K562 (cell line): ENCODE results near the gene TCF25. TPM values are rescaled to one million over a fixed set of nuclear protein-coding genes. Genes with fewer than 3 reads are reported as not detected.
A peak's percentile ranks its signal among the peaks of the same experiment; 100 is the strongest.

Experiments
- ATAC-seq: fragments of 200-7000 bp; cut with Tn5 transposase; 3 replicates; pipeline ENCODE4 v1.9.1; 2020; ENCODE audit warnings: moderate library complexity
- BruUV-seq: library from RNA; stranded (reverse); fragments of 400-500 nt; replicated peaks from 2 replicates; lab custom pipeline; 2021; lab: Mats Ljungman, UMichigan
- CTCF ChIA-PET: fragments of 300-600 bp; formaldehyde crosslinking; extraction: SDS; loops from one replicate; lab custom pipeline; 2021; ENCODE audit warnings: low intra/inter-chr PET ratio; lab: Yijun Ruan, JAX
- POLR2A ChIA-PET: fragments of 300-600, 350-650 bp; sonication (Branson Sonifier 250); formaldehyde crosslinking; extraction: SDS; loops from one replicate; lab custom pipeline; 2021; ENCODE audit warnings: antibody characterized with exemption, inconsistent platforms; lab: Yijun Ruan, JAX
- DNase-seq, 4 experiments: peaks; one replicate each; pipeline versions ENCODE4 v3.0.0 to v3.0.0-alpha.2; 2011 to 2018; ENCODE audit warnings: low spot score in 3 of 4, mixed read lengths in 3 of 4; ENCODE audit errors: extremely low read depth in 1 of 4
- FAIRE-seq: peaks from 2 replicates; lab custom pipeline; 2011; peaks lifted over from hg19 to GRCh38; lab: Jason Lieb, UNC
- H2AFZ ChIP-seq: 2 replicates; pipeline ENCODE4 v1.6.0; 2011; ENCODE audit warnings: low read depth, low read length, control low read depth, inconsistent platforms
- H3K27ac ChIP-seq: fragments of 200-600 bp; 3 replicates; pipeline ENCODE4 v1.8.0; 2011; ENCODE audit warnings: low read depth, mild to moderate bottlenecking, control low read depth, inconsistent platforms, low read length, moderate library complexity, mixed read lengths; ENCODE audit errors: extremely low read depth
- H3K27me3 ChIP-seq, 2 experiments: fragments of 300-600 bp in 1 of 2; 2 replicates in 1 of 2; 3 replicates in 1 of 2; pipeline versions ENCODE4 v1.6.0 to v1.8.0; 2011; ENCODE audit warnings: inconsistent platforms in 2 of 2, low read length in 2 of 2, mild to moderate bottlenecking in 1 of 2, mixed read lengths in 1 of 2, moderate library complexity in 1 of 2; ENCODE audit not compliant: control insufficient read depth in 2 of 2, insufficient read depth in 2 of 2
- H3K36me3 ChIP-seq: fragments of 300-600 bp; 3 replicates; pipeline ENCODE4 v1.8.0; 2011; ENCODE audit warnings: mild to moderate bottlenecking, low read length, inconsistent platforms; ENCODE audit not compliant: control insufficient read depth, insufficient read depth
- H3K4me1 ChIP-seq, 2 experiments: fragments of 200-600 bp in 1 of 2; replicated peaks in 1 of 2; 2 replicates in 1 of 2; 3 replicates in 1 of 2; pipeline versions ENCODE4 v1.5.1 to v1.8.0; 2011; ENCODE audit warnings: inconsistent platforms in 2 of 2, low read length in 2 of 2, mild to moderate bottlenecking in 1 of 2, mixed read lengths in 1 of 2, moderate library complexity in 1 of 2; ENCODE audit not compliant: control insufficient read depth in 2 of 2, insufficient read depth in 2 of 2
- H3K4me2 ChIP-seq: 2 replicates; pipeline ENCODE4 v1.6.1; 2011; ENCODE audit warnings: low read length, control low read depth, inconsistent platforms, mixed read lengths; ENCODE audit not compliant: insufficient read depth
- H3K4me3 ChIP-seq: fragments of 200-600 bp; sonication (generic), shearing (Covaris generic); 2 replicates; pipeline ENCODE4 v1.5.1; 2016; ENCODE audit warnings: control low read depth, inconsistent platforms
- H3K79me2 ChIP-seq: fragments of 200-600 bp; 3 replicates; pipeline ENCODE4 v1.8.0; 2011; ENCODE audit warnings: low read length, inconsistent platforms; ENCODE audit not compliant: control insufficient read depth, insufficient read depth
- H3K9ac ChIP-seq, 2 experiments: 2 replicates each; pipeline versions ENCODE4 v1.6.0 to v1.6.1; 2011; ENCODE audit warnings: low read depth in 2 of 2, low read length in 2 of 2, control low read depth in 1 of 2, inconsistent platforms in 1 of 2, mild to moderate bottlenecking in 1 of 2, mixed read lengths in 1 of 2; ENCODE audit not compliant: insufficient read depth in 1 of 2
- H3K9me1 ChIP-seq: one replicate; pipeline ENCODE4 v1.6.0; 2011; ENCODE audit warnings: inconsistent platforms, mild to moderate bottlenecking, low read length, moderate library complexity; ENCODE audit not compliant: control insufficient read depth, insufficient read depth
- H3K9me3 ChIP-seq: replicated peaks from 2 replicates; pipeline ENCODE4 v1.5.1; 2011; ENCODE audit warnings: low read depth, low read length, inconsistent platforms; ENCODE audit not compliant: control insufficient read depth, insufficient read depth
- H4K20me1 ChIP-seq: replicated peaks from 2 replicates; pipeline ENCODE4 v1.6.1; 2011; ENCODE audit warnings: low read length, inconsistent platforms, mixed read lengths; ENCODE audit not compliant: control insufficient read depth, insufficient read depth
- BCL6 ChIP-seq: fragments of 250-450 bp; sonication (Bioruptor Pico); IDR thresholded peaks from 2 replicates; pipeline ENCODE4 v1.4.0; 2020
- HDAC2 ChIP-seq: fragments of 450-650 bp; IDR thresholded peaks from 2 replicates; pipeline ENCODE4 v1.6.1; 2016; ENCODE audit warnings: mild to moderate bottlenecking
- KDM1A ChIP-seq, 2 experiments: fragments of 450-650 bp; IDR thresholded peaks; 2 replicates each; pipeline ENCODE4 v1.6.1; 2016; ENCODE audit warnings: mild to moderate bottlenecking in 2 of 2
- MAFG ChIP-seq: fragments of 450-650 bp; conservative IDR thresholded peaks from 2 replicates; pipeline ENCODE4 v1.6.1; 2016; ENCODE audit warnings: missing genetic modification characterization, missing compliant biosample characterization
- MAZ ChIP-seq, 2 experiments: fragments of 450-650 bp in 1 of 2; sonication (generic) in 1 of 2; formaldehyde crosslinking; IDR thresholded peaks in 1 of 2; conservative IDR thresholded peaks in 1 of 2; 2 replicates each; pipeline versions ENCODE4 v1.4.0 to v1.5.0; 2020; ENCODE audit warnings: mild to moderate bottlenecking in 1 of 2, missing genetic modification reagents in 1 of 2
- POLR2G ChIP-seq: fragments of 200-400 bp; formaldehyde crosslinking; IDR thresholded peaks from 2 replicates; pipeline ENCODE4 v1.6.1; 2017; ENCODE audit warnings: low read depth, mild to moderate bottlenecking, antibody characterized with exemption, low read length, moderate library complexity
- SLC30A9 ChIP-seq: fragments of 250-450 bp; sonication (Bioruptor Pico); IDR thresholded peaks from 2 replicates; pipeline ENCODE4 v1.8.0; 2022; ENCODE audit warnings: mild to moderate bottlenecking, moderate library complexity
- TARDBP ChIP-seq: fragments of 450-650 bp; IDR thresholded peaks from 2 replicates; pipeline ENCODE4 v1.6.1; 2016
- TFAP4 ChIP-seq: sonication (generic); formaldehyde crosslinking; IDR thresholded peaks from 2 replicates; pipeline ENCODE4 v1.8.0; 2022; ENCODE audit warnings: missing genetic modification reagents, mild to moderate bottlenecking, moderate library complexity, borderline replicate concordance
- ZBTB26 ChIP-seq: fragments of 450-650 bp; formaldehyde crosslinking; IDR thresholded peaks from 2 replicates; pipeline ENCODE4 v1.4.0; 2022; ENCODE audit warnings: missing genetic modification characterization
- WGBS: fragments of 100-300 bp; shearing (Covaris generic); methylation state at CpG from one replicate; pipeline ENCODE4 v1.1.6; 2016; ENCODE audit warnings: low coverage, mixed read lengths; ENCODE audit not compliant: insufficient coverage; ENCODE audit errors: missing lambda C conversion rate; 5-methylcytosine and 5-hydroxymethylcytosine counted together
- in situ Hi-C: fragments of 300-500 bp; cut with MboI; formaldehyde crosslinking; loops from 4 replicates; pipeline ENCODE4 v1.15.0; 2018; ENCODE audit warnings: inconsistent platforms, mixed read lengths
- intact Hi-C: fragments of 100-400 bp; cut with micrococcal nuclease; formaldehyde crosslinking; loops from 2 replicates; pipeline ENCODE4 v1.14.2; 2022
- polyA plus RNA-seq, 8 experiments: library from polyadenylated mRNA; depleted of rRNA in 4 of 8; stranded (reverse) in 5 of 8; unstranded in 3 of 8; fragments of >200 nt; fragmentation: Nextera tagmentation in 2 of 8; fragmentation: Illumina TruSeq in 1 of 8; extraction: Ambion mirVana in 2 of 8; extraction: Trizol in 1 of 8; gene quantifications; 2 replicates each; pipeline versions ENCODE4 v1.2.1 to v1.2.3, GENCODE V29; 2011 to 2014; ENCODE audit warnings: inconsistent platforms in 1 of 8, missing spikeins in 1 of 8
- total RNA-seq, 7 experiments: library from RNA; depleted of rRNA in 6 of 7; stranded (reverse); fragments of >200 nt in 6 of 7; fragmentation: Illumina TruSeq in 2 of 7; extraction: Trizol in 2 of 7; gene quantifications; 2 replicates each; pipeline versions ENCODE4 v1.2.1 to v1.2.3, GENCODE V29; 2011 to 2021; ENCODE audit warnings: low replicate concordance in 1 of 7
- TF ChIP-seq, protein P1 (sequence below): fragments of 250-450 bp; sonication (Bioruptor Pico); IDR thresholded peaks from 2 replicates; pipeline ENCODE4 v1.5.0; 2021; ENCODE audit warnings: mild to moderate bottlenecking, moderate library complexity

The TCF25 gene
- total and polyA plus RNA-seq, 9 of the 15 experiments (the other 6 are each of a cell fraction or from before 2014, with no cell fraction given) = 9.0 to 154 (median 83.8) TPM

DNA sequence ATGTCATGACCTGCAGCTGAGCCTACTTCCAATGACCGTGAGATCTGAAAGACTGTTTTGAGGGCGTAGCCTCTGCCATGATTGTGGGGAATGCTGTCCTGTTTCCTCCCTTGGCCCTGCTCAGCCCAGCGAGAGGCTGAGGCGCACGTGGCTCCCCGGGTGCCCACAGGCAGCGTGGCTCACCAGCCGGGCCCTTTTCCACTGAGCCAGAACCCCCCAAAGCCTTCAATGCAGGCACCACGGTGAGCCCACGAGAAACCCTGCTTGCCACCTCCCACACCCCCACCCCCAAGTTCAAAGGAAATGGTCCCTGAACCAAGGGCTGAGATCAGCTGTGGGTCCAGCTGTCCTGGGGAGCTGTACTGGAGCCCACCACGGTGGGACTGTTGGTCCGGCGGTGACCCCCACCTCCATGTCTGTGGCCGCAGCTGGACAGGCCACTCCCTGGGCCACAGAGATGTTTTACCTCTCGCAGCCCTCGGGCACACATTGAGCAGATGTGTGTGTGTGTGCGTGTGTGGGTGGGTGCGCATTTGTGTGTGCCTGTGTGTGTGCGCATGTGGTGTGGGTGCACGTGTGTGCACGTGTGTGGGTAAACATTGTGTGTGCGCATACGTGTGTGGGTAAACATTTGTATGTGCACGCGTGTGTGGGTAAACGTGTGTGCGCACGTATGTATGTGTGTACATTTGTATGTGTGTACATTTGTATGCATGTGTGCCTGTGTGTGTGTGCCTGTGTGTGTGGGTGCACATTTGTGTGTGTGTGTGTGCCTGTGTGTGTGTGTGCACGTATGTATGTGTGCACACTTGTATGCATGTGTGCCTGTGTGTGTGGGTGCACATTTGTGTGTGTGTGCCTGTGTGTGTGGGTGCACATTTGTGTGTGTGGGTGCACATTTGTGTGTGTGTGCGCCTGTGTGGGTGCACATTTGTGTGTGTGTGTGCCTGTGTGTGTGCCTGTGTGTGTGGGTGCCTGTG is 40.3 kb downstream of the TCF25 start:
- Histone ChIP-seq H3K36me3 (peaks cover 38% of the 10 kb centered on the region; the same call in 2 of the 3 replicates), H3K27me3 (no peaks in the 10 kb centered on the region), H3K4me1 (peaks cover 15 to 59% of the 10 kb centered on the region in 2 experiments), H3K27ac (no peak overlapping the region), H3K9me3 (no peaks in the 10 kb centered on the region), H2AFZ (no peak overlapping the region), H3K79me2 (no peaks in the 10 kb centered on the region), H3K9ac (no peak overlapping the region), H3K4me3 (no peak overlapping the region), H4K20me1 (no peaks in the 10 kb centered on the region), H3K4me2 (no peak overlapping the region), H3K9me1 (no peaks in the 10 kb centered on the region)
- DNase-seq = no peak
- BruUV-seq = no TSS peak
- 92% methylated on average over 26 of the region's 30 CpGs for WGBS
- ATAC-seq = no peak
- intact Hi-C loops (loop anchor here (5.0 kb wide), 1 partner anchor 211 kb away; the partner anchor contains the start of gene SPATA2L), in situ Hi-C loops (no loop called here)
- FAIRE-seq = no peak
- ChIA-PET CTCF (no interaction called here), POLR2A (interaction anchor here (1.3 to 4.2 kb wide), 2 partner anchors 9 to 208 kb away, joined by 3 to 19 read pairs; partner anchors contain the start of gene TUBB3)
- TF ChIP-seq, protein P1, sequence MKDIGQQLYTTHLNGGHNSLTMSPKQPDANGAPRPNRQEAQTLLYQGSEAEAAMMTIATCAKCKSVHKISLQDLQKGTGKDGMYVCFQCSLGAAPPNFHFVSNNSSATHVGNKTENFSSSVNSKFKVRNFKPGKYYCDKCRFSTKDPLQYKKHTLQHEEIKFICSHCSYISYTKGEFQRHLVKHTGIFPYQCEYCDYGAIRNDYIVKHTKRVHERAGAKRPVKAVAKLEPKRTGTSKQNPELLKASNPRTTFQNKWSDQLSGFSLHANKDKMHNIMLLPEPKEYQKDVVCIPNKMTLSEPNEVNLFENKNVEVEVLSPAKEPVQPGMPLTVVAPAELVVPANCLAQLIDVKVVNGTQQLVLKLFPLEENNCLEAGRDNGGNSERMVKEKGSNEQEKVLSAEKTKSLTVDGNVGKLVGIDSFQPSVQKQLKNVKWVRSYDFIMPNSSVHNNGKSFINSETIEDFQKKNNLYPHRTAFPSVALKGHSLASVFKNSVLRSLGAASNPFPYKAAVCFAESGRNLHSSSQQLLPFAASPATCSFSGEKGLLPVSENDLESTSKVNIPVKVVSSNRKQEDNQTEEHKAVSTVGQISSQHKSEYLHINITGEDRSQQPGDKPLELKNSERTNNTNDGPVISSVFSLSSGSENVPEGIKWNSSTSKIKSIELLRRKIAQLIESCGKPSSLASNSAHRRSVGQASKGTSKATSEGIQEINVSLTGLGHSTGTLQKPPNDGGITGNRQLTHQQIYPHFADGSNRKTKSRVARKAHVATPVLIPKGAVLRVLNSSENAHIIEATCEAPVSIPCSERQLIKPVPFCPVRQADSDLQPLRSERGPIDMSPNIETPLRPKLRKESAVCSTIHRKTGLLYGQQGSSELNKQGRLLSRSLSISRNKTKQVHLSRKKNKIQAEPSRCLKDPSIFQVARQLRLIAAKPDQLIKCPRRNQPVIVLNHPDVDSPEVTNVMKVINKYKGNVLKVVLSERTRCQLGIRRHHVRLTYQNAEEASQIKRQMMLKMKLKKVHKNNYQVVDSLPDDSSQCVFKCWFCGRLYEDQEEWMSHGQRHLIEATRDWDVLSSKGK (CRISPR knock-in tag) = no peak
- TF ChIP-seq BCL6 (CRISPR knock-in tag) = no peak
- no peak for TF ChIP-seq SLC30A9 (CRISPR knock-in tag)
- peak; percentile 42; the same call in 1 of the 2 replicates for TF ChIP-seq TFAP4 (CRISPR knock-in tag)
- no peak for TF ChIP-seq MAFG
- no peak for TF ChIP-seq MAZ (CRISPR knock-in tag; conservative IDR thresholded peaks at IDR 0.05 in 1 of 2, IDR thresholded peaks at IDR 0.05 in 1 of 2)
- no peak for TF ChIP-seq HDAC2
- TF ChIP-seq POLR2G = peak; percentile 70
- TF ChIP-seq ZBTB26 (CRISPR knock-in tag) = no peak
- TF ChIP-seq KDM1A (IDR thresholded peaks at IDR 0.05) = peak in 1 of 2 experiments; percentile 42; a peak in 1 of 4 replicates
- peak; percentile 91 for TF ChIP-seq TARDBP
